Mucosa of stomach (tissue), 1 donor: ENCODE data around the gene LRRC3B.

ENCODE experiments used
- H3K27me3 ChIP-seq: one replicate; pipeline ENCODE4 v1.7.0; 2013; ENCODE audit warnings: mild to moderate bottlenecking, low read length; ENCODE audit not compliant: control insufficient read depth, insufficient read depth
- H3K36me3 ChIP-seq: one replicate; pipeline ENCODE4 v1.7.0; 2013; ENCODE audit warnings: low read length; ENCODE audit not compliant: control insufficient read depth, insufficient read depth
- H3K4me1 ChIP-seq: one replicate; pipeline ENCODE4 v1.7.0; 2013; ENCODE audit warnings: mild to moderate bottlenecking, low read length; ENCODE audit not compliant: control insufficient read depth, insufficient read depth
- H3K4me3 ChIP-seq: one replicate; pipeline ENCODE4 v1.7.0; 2013; ENCODE audit warnings: low read length
- H3K9ac ChIP-seq: one replicate; pipeline ENCODE4 v1.7.0; 2013; ENCODE audit warnings: mild to moderate bottlenecking, low read length, moderate library complexity
- H3K9me3 ChIP-seq: one replicate; pipeline ENCODE4 v1.7.0; 2013; ENCODE audit warnings: mild to moderate bottlenecking, low read length, moderate library complexity; ENCODE audit not compliant: control insufficient read depth
- donor health status: Pancreatic carcinoma.

LRRC3B gene

DNA sequence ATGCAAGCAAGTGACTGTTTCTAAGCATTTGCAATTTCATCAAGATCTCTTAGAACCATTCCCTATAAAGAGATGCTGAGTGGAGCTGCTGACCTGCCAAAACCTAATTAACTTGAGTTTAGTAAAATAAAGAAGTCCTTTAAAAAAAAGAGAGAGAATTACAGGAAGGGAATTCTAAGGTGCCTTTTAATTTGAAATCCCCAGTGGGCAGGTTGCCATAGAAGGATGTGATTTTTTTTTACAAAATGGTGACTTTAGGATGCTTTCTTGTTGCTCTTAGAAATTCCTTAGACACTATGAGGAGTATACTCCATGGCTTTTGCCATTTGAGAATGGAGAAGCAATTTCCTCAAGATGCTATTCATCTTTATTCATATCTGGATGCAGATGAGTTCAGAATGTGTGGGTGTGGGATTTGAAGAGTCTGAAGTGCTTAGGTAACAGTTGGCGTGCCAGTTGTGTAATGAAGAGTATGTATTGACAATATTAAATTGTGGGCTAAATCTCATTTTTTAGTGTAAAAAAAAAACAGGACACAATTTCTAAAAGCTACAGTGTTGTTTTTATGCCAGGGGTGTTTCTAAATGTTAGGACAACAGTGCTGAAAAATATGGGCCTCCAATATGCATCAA lies 13.6 kb downstream of the LRRC3B start:
- Histone ChIP-seq H3K27me3 (no peaks in the 10 kb centered on the region), H3K9me3 (no peaks in the 10 kb centered on the region), H3K36me3 (no peaks in the 10 kb centered on the region), H3K4me3 (no peak overlapping the region), H3K4me1 (no peaks in the 10 kb centered on the region), H3K9ac (no peak overlapping the region)

DNA sequence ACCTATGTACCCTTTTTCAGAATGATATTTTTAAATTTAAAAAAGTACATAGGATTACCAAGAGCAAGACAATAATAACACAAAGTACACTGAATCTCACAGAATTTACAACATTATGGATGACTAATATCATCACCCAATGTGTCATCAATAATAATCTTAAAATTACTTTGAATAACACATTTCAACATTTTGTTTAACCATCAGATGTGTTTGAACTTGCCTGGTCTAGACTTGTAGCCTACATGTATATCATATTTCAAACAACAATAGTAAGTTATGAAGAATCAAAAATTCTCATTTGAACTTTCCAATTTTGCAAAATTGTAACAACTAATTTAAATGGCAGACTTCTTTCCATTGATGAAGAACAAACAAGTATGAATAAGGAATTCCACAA lies 15.1 kb downstream of the LRRC3B start:
- no peaks in the 10 kb centered on the region for H3K4me1 ChIP-seq
- no peaks in the 10 kb centered on the region for H3K27me3 ChIP-seq
- H3K4me3 ChIP-seq: no peak overlapping the region
- no peaks in the 10 kb centered on the region for H3K9me3 ChIP-seq
- no peak overlapping the region for H3K9ac ChIP-seq
- no peaks in the 10 kb centered on the region for H3K36me3 ChIP-seq

DNA sequence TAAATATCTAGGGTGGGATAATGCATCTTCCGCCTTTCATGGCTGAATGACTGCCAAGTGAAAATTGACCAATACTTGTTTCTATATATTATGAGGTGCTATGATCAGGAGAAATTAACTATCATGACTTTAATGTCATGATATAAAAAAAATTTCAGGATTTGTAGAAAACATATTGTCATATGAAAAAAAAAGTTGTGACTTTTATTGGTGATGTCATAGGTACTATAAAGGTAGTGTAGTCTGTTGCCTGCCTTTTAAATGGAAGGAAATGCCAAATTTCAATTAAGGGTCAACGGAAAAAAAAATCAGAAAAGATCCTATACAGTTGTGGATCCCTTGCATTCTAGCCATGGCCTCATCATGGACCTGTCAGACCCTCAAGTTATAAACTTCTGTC lies 15.5 kb downstream of the LRRC3B start:
- no peaks in the 10 kb centered on the region for H3K9me3 ChIP-seq
- H3K9ac ChIP-seq: no peak overlapping the region

DNA sequence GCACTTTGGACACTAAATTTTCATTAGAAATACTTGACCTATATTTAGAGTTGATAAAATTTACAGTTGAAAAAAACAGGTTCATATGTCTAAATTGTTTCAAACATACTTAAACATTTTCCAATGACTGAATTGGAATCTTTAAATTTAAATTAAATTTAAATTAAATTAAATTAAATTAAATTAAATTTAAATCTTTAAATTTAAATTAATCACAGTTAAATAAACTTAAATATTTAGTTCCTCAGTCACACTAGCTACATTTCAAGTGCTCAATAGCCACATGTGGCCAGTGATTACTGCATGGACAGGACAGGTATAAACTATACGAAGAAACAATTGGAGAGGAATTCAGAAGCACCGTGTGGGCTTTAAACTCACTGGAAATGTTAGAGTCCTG lies 16.8 kb downstream of the LRRC3B start:
- H3K4me3 ChIP-seq: no peak overlapping the region
- H3K9ac ChIP-seq: no peak overlapping the region
- H3K36me3 ChIP-seq: no peaks in the 10 kb centered on the region
- no peaks in the 10 kb centered on the region for H3K9me3 ChIP-seq
- no peaks in the 10 kb centered on the region for H3K27me3 ChIP-seq
- no peaks in the 10 kb centered on the region for H3K4me1 ChIP-seq

More for the DNA sequence above, 15.5 kb downstream of the LRRC3B start:
- H3K27me3 ChIP-seq: no peaks in the 10 kb centered on the region
- no peak overlapping the region for H3K4me3 ChIP-seq
- no peaks in the 10 kb centered on the region for H3K4me1 ChIP-seq
- H3K36me3 ChIP-seq: no peaks in the 10 kb centered on the region

DNA sequence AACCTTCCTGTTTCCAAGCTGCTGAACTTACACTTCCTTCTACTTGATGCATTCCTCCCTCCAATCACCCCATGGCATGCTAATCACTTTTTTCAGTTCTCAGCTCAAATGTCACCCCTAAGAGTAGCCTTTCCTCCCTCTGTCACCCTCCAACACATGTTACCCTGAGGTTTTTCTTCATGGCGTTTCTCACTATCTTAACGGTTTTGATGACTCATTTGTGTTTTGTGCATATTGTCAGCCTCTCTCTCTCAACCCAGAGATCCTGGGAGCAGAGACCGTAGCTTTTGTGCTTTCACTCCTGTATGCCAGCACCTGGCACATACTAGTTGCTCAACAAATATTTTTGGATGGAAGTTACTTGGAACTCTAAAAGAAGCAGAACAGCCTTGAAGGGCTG lies 24.5 kb downstream of the LRRC3B start:
- Histone ChIP-seq H3K36me3 (no peaks in the 10 kb centered on the region), H3K4me1 (no peaks in the 10 kb centered on the region), H3K9ac (no peak overlapping the region), H3K27me3 (no peaks in the 10 kb centered on the region), H3K4me3 (no peak overlapping the region), H3K9me3 (no peaks in the 10 kb centered on the region)

DNA sequence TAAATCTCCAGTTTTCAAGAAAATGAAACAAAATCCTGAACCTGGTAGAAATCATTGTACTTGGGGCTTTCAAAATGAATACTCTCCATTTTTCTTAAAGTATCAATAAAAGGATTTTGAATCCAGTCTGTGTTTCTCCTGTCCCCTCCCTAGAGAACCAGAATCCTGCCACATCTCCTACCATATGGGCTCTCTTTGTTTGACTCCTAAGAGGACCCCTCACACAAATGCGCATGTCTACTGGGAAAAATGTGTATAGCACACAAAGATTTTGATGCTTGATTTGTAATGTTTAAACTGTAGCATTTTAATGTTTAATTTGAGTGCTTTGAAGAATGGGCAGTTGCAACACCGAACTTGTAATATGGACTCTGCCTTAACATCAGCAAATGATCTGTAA lies 25.9 kb downstream of the LRRC3B start:
- H3K9me3 ChIP-seq: no peaks in the 10 kb centered on the region
- H3K4me3 ChIP-seq: no peak overlapping the region
- H3K9ac ChIP-seq: no peak overlapping the region
- H3K4me1 ChIP-seq: no peaks in the 10 kb centered on the region
- no peaks in the 10 kb centered on the region for H3K27me3 ChIP-seq
- no peaks in the 10 kb centered on the region for H3K36me3 ChIP-seq

DNA sequence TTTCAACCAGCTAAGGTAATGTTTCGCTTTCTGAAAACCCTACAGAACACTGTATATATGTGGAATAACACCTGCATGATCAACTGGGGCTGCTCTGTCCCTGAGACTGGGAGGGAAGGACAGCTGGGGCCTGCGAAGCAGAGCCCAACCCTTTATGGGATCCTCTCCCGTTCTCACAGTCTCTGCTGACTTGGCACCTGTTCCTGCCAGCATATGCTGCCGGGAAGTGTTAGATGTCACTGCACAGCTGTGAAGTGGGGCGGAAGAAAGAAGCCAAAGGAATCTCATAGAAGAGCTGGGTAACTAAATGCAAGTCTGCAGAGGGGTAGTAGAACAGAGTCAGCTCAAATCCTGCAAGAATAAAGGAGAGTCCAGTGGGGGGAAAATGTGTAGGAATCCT lies 29.6 kb downstream of the LRRC3B start:
- H3K9ac ChIP-seq: no peak overlapping the region
- no peaks in the 10 kb centered on the region for H3K27me3 ChIP-seq
- no peaks in the 10 kb centered on the region for H3K36me3 ChIP-seq
- no peak overlapping the region for H3K4me3 ChIP-seq
- H3K4me1 ChIP-seq: no peaks in the 10 kb centered on the region
- H3K9me3 ChIP-seq: no peaks in the 10 kb centered on the region

DNA sequence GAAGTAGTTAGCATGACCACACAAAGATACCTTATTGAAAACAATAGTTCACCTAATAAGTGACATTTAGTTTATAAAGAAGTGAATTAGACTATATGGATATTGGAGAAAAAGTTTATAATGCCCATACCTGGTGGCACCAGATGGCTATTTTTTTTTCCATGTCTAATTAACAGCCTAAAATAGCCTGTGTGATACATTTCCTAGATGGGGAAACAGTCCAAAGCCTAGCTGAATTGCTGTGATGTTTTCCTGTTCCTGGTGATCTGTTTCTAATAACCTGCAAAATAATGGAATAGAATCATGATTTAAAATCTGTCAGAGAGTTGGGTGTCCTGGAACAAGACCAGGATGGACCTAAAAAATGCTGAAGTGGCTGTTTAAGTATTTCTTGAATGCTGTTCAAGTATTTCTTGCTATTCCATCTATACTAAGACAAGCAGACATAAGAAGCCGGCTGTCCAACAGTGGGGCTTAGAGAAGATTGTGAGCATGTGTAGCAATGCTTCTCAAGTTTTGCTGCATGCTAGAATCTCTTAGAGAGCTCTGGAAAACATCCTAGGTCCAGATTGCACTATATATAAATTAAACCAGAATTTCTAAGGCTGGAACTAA lies 31.3 kb downstream of the LRRC3B start:
- no peaks in the 10 kb centered on the region for H3K9me3 ChIP-seq
- no peaks in the 10 kb centered on the region for H3K4me1 ChIP-seq
- H3K36me3 ChIP-seq: no peaks in the 10 kb centered on the region
- H3K4me3 ChIP-seq: no peak overlapping the region
- no peak overlapping the region for H3K9ac ChIP-seq
- no peaks in the 10 kb centered on the region for H3K27me3 ChIP-seq

DNA sequence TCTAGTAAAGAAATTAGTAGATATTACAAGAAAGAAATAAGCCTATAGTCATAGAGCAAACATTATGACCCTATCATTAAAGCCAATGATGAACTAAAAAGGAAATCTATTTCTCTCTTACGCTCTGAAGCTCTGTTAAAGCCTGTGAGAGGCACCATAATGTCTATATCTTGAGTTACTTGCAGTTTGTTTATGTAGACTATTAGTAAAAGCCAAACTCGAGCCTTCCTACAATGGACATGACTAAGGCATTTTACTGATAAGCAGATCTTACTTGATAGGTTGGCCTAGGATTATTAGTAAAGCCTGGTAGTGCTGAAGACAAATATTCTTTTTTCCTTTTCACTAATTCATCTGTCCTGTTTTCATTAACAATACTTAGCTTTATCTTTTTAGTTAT lies 32.7 kb downstream of the LRRC3B start:
- H3K9me3 ChIP-seq: no peaks in the 10 kb centered on the region
- no peak overlapping the region for H3K9ac ChIP-seq
- no peaks in the 10 kb centered on the region for H3K4me1 ChIP-seq
- H3K27me3 ChIP-seq: no peaks in the 10 kb centered on the region
- H3K4me3 ChIP-seq: no peak overlapping the region
- no peaks in the 10 kb centered on the region for H3K36me3 ChIP-seq

DNA sequence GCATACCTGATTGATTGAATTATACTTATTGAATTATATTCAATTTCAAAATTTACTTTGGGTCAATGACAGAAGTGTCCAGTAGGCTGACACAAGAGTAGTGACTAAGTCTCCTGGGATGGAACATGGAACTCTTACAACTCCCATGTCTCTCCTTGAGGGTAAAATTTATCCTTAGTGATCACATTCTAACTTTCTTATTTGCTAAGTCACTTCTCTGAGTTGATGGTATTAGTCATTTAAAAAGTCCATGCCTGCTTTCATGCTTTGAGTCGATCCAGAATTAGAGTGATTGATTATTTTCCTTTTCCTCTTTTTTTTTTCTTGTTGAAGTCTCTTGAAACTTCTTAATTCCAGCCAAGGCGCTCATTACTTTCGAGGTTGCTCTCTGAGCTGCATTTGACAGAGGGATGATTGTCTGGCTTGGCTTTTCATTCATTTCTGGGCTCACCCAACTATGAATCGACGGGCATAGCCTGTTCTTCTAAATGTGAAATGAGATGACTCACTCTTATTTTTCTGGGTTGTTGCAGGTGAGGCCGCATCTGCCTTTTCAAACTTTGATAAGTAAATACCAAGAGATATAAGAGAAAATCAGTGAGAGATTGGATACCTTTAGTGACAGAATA lies 34.9 kb downstream of the LRRC3B start:
- Histone ChIP-seq H3K4me1 (no peaks in the 10 kb centered on the region), H3K36me3 (no peaks in the 10 kb centered on the region), H3K4me3 (no peak overlapping the region), H3K9me3 (no peaks in the 10 kb centered on the region), H3K9ac (no peak overlapping the region), H3K27me3 (no peaks in the 10 kb centered on the region)

DNA sequence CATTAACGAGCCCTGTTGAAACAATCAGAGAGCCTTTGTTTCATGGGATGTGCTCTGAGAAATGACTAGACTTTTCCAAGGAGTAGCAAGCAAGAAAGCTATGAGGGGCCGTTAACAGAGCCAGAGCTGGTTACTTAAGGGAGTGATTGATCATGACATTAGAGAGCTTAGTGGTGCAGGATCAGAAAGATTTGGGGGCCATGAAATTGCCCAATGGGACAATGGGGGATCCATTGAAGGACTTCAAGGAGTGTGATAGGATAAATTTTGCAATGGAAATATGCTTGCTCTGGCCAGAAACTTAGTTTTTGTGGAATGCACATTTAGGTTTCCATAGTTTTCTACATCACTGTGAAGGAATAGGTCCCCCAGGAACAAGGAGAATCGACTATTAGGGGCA lies 45.6 kb downstream of the LRRC3B start:
- Histone ChIP-seq H3K9me3 (no peaks in the 10 kb centered on the region), H3K9ac (no peak overlapping the region), H3K4me1 (no peaks in the 10 kb centered on the region), H3K36me3 (no peaks in the 10 kb centered on the region), H3K4me3 (no peak overlapping the region), H3K27me3 (no peaks in the 10 kb centered on the region)

DNA sequence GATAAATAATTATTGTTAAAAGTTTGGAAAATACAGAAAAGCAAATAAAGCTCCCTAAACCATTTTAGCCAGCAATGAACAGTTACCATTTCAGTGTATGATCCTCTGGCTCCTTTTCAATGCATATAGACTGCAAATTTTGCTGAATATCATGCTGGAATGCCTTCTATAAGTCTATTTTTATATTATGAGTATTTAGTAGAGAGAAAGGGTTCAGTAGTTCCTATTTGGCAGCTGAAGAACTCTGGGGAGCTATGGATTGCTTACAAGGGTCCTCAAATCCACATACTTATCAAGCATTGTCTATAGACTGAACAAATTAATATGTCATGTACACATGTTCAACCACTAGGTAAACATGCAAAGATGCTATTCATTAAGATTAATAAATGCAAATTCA lies 46.1 kb downstream of the LRRC3B start:
- Histone ChIP-seq H3K4me1 (no peaks in the 10 kb centered on the region), H3K36me3 (no peaks in the 10 kb centered on the region), H3K27me3 (no peaks in the 10 kb centered on the region), H3K9me3 (no peaks in the 10 kb centered on the region), H3K4me3 (no peak overlapping the region), H3K9ac (no peak overlapping the region)
